GM21360 (cell line): ENCODE data around the gene CALHM6.
A peak's percentile ranks its signal among the peaks of the same experiment; 100 is the strongest.
"Not testable (repeated sequence)": the region's sequence is repeated elsewhere in the genome, so short reads cannot be mapped to it uniquely, and the experiment has no call there.

Experiments used
- ATAC-seq: cut with Tn5 transposase; IDR thresholded peaks from one replicate; pipeline ENCODE4 v1.9.1; 2021; ENCODE audit warnings: mild to moderate bottlenecking, moderate library complexity; ENCODE audit not compliant: unreplicated experiment

Gene CALHM6

GRCh38 chr6:116472706-116473105 lies 11.5 kb downstream of the CALHM6 start:
- ATAC-seq = no peak

GRCh38 chr6:116475141-116475540 lies 14.0 kb downstream of the CALHM6 start:
- ATAC-seq = no peak

DNA sequence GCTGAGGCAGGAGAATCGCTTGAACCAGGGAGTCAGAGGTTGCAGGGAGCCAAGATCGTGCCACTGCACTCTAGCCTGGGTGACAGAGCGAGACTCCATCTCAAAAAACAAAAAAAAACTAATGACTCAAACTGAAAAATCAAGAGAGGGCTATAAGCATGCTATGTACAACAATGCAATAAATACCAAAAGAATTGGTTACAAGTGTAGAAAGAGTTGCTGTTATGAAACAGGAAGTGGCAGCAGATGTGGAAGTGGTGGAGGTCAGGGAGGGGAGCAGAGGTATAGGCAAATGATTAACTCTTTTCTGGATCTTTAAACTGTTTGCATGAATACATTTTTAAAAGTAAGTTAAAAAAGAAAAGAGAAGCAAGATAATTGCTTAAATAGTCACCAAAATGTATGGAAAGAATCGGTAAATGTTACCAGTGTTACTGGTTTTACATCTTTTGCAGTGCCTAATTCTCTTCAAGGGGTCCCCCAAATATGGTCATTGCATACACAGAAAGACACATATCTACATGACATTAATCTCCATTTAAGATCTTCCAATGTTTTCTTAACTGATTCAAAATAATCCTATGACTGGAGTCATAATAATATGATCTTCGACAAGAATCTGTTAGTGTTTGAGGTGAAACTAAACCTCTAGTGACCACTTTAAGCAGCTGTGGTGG lies 15.0 kb downstream of the CALHM6 start:
- peak; percentile 100 for ATAC-seq

GRCh38 chr6:116482780-116483179 lies 21.6 kb downstream of the CALHM6 start:
- no peak for ATAC-seq

DNA sequence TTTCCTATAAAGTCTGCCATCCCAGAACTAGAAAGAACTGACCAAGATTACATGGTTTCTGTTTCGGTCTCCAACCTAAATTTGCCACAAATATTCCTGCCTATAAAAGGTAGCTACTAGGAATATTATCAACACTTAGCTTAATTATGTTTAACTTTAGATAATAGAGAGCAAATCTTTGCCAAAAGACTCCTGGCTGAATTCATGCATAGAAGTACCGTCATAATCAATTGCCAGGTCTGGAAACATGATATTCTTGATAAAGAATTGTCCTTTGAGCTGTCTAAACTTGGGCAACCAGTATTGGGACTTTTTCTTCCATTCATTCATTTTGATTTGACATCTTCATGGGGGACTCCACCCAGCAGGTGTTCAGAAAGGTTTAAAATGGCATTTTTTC lies 22.4 kb downstream of the CALHM6 start:
- no peak for ATAC-seq

GRCh38 chr6:116485559-116486184 lies 24.5 kb downstream of the CALHM6 start:
- no peak for ATAC-seq

DNA sequence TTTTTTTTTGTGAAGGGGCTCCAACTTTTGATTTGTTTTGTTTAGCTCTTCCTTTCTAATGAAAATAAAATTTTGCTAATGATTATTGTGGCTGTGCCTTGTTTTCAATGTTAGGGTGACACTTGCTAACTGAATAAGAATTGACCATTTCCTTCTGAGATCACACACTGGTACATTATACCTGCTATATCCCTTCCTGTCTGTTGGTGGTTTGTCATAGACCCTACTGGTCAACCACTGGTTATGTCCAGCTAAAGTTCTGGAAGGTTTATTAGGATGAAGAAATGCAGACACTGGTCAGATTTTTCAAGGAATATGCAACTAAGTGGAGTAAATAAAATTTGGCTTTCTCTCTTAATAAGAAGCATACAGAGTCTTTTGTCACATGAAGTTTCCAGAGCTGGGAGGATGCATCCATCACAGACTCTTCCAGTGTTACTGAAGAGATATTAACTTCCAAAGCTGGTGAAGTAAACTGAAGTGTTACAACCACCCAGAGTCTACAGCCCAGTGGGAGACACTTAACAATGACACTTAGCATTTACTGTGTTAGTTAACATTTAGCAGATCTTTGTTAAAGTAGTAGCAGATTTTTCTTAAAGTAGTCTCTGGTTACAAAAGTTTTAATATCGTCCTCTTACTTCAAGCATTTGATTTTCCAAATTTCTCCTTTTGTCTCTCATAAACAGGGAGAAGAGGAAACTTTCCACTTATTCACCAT lies 30.6 kb downstream of the CALHM6 start:
- ATAC-seq = no peak

DNA sequence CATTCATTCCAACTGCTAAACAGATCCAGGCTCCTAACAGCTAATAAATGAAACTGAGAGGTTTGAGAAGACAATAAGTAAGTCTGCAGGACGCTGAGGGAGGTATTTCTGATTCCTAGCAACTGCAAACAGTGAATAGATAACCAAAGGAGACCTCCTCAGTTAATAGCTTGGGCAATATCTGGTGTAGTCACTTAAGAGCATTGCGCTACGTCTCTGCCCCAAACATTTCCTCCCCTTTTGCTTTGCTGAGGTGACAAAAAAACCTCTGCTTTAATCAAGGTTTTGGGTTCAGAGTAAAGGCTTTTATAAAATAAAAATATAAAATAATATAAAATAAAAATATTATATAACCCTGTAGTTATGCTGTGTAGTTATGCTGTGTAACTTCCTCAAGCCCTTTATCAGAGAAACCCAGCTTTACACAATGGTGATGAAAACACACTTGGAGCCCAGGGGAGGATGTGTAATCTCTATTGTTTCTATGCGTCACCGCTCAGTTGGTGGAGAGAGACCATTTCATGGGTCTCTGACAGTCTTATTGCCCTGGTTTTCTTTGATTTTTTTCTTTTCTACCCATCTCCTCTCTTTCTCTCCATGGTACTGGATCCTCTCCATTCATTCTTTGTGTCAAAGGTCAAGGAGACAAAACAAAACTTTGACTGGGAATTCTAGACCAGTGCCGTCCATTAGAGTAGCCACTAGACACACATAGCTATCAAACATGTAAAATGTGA lies 31.3 kb downstream of the CALHM6 start:
- no peak for ATAC-seq

DNA sequence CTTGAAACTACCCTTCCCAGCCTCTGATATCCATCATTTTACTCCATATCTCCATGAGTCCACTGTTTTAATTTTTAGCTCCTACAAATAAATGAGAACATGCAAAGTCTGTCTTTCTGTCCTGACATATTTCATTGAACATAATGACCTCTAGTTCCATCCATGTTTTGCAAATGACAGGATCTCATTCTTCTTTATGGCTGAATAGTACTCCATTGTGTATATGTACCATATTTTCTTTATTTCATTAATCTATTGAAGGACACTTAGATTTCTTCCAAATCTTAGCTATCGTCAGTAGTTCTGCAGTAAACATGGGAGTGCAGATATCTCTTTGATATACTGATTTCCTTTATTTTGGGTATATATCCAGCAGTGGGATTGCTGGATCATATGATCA lies 34.0 kb downstream of the CALHM6 start:
- ATAC-seq = not testable (repeated sequence)

DNA sequence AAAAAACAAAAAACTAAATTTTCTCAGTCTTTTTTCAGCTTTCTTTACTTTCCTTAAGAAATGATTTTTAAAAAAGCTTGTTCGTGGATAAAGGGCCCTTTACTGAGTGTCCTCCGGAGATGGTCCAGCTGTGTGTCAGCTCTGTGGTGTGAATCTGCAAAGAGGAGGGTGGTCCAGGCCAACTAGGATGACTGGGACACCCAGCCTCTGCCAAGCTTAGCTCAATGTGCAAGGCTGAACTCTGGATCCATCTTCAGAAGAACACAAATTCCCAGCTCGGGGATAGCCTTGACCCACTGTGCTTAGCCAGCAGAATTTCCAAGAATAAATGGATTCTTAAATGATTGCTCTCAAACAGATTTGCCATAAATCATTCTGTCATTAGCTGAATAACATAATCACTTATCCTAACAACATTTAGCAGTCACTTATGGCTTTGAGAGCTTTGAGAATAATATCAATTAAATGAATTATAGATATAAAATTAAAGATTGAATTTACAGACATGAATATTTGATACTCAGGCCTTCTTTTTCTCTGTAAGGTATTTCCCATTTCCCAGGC lies 36.0 kb downstream of the CALHM6 start:
- no peak for ATAC-seq

DNA sequence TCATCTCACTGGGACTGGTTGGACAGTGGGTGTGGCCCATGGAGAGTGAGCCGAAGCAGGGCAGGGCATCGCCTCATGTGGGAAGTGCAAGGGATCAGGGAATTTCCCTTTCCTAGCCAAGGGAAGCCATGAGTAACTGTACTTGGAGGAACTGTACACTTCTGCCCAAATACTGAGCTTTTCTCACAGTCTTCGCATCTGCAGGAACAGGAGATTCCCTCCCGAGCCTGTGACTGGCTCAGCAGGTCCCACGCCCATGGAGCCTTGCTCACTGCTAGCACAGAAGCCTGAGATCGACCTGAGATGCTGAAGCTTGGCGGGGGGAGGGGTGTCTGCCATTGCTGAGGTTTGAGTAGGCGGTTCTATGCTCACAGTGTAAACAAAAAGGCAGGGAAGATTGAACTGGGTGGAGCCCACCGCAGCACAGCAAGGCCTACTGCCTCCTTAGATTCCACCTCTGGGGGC lies 39.8 kb downstream of the CALHM6 start:
- no peak for ATAC-seq

DNA sequence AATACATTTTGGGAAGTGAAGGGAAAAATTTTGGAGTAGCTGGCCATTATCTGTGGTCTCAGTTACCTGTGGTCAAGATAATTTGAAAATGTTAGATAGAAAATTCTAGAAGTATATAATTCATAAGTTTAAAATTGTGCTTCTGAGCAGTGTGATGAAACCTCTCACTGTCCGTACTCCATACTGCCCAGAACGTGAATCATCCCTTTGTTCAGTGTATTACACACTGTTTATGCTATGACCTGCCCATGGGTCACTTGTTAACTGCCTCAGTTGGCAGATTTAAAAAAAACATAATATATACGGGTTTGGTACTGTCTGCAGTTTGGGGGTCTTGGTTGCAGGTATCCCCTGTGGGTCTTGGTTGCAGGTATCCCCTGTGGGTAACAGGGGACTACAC lies 46.1 kb downstream of the CALHM6 start:
- ATAC-seq = no peak

DNA sequence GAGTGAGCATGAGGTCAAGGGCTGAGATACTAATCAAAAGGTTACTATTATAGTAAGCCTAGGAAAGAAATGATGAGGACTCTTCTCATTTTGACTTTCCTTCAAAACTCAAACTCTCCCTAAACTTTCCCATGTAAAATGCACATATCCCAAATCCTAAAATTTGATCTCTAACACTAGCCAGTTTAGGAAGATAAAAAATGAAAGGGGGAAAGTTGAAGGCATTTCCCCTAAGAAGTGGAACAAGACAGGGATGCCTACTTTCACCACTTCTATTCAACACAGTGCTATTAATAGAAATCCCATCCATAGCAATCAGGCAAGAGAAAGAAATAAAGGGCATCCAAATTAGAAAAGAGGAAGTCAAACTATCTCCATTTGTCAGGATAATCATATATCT lies 47.4 kb downstream of the CALHM6 start:
- no peak for ATAC-seq

- ATAC-seq = no peak
These were observed 50.4 kb downstream of the CALHM6 start, which contains the start of gene CALHM5 for GRCh38 chr6:116511424-116512110. Gene CALHM5 (plus strand): TSS chr6:116511639. CDS start chr6:116511697, 58 bp downstream.

GRCh38 chr6:116512111-116512559 lies 51.0 kb downstream of the CALHM6 start:
- peak; percentile 90 for ATAC-seq

DNA sequence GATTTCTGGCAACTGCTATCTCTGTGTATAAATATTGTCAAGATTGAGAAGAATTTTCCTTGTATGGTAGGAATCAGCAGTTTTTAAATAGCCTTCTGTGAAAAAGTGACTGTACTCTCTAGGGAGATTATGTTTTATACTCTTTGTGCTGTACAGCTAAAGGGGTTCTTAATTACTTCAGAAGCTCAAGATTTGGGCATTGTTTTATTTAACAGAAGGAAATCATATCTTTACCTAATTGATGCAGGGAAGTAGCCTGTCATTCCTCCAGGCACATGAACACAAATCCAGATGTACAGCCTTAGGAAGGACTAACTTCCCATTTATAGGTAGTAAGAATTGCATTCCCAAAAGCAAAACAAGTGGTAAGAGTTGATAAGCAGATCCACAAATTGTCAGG lies 51.6 kb downstream of the CALHM6 start:
- no peak for ATAC-seq
